ENCODE measurements around the gene CHST5.

Gene CHST5

DNA sequence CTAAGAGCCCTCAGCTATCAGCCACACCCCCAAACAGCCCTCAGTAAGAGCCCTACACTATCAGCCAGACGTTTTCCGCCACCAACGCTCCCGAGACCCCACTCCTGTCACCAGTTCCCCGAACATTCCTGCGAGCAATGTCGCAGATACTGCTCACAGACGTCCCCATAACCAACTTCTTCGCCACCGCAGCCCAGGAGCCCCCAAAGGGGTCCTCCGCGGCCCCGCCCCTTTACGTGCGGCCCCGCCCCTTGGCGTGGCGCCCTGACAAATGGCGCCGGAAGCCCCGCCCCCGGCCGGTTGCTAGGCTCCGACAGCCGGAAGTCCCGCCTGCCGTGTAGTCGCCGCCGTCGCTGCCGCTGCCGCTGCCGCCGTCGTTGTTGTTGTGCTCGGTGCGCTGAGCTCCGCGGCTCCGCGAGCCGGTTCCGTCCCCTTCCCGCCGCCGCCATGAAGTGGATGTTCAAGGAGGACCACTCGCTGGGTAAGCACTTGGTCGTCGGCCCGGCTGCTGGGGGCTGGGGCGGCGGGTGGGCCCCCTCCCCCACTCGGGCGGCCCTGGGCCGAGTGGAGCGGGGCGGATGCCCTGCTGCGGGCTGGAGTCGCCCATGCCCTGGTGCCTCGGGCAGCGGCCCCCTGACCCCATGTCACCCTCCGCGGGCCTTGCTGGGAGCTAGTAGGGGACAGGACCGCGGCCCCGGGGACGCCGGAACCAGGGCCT, 30.3 kb upstream of the CHST5 start, which contains the start of gene GABARAPL2:
GABARAPL2 (plus strand) TSS at position 340 of the 718 bp plus-strand sequence; CDS start at position 448, 108 bp downstream.
- peak; percentile 92 for DNase-seq (ENCODE audit: extremely low spot score)
- POLR2A ChIA-PET = interaction anchor here (1.1 to 3.3 kb wide), 7 partner anchors 8 to 82 kb away, joined by 3 to 22 read pairs (median 4); partner anchors contain the start of genes KARS1, TERF2IP and TMEM231
- CTCF ChIA-PET = interaction anchor here (2.3 kb wide), 1 partner anchor 101 kb away, joined by 11 read pairs; no protein-coding TSS in a partner anchor
- TF ChIP-seq, protein P1, sequence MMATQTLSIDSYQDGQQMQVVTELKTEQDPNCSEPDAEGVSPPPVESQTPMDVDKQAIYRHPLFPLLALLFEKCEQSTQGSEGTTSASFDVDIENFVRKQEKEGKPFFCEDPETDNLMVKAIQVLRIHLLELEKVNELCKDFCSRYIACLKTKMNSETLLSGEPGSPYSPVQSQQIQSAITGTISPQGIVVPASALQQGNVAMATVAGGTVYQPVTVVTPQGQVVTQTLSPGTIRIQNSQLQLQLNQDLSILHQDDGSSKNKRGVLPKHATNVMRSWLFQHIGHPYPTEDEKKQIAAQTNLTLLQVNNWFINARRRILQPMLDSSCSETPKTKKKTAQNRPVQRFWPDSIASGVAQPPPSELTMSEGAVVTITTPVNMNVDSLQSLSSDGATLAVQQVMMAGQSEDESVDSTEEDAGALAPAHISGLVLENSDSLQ (IDR thresholded peaks at IDR 0.05) = peak; percentile 87
- no peak for TF ChIP-seq NFRKB (IDR thresholded peaks at IDR 0.05)

DNA sequence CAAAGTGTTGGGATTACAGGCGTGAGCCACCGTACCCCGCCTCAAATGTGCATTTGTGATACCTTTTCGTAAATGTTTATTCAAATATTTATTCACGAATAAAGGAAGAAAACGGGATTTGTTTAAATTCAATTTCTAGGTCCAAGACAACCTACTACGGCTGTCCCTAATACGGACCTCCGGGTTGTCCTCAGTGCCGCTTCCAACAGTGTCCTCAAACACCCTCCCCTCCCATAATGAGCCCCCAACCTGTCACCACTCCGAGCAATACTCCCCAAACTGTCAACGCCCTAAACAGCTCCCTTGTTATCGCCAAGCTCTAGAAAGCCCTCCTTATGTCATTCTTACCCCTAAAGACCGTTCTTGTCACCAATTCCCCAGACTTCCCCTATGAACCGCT, 29.7 kb upstream of the CHST5 start:
- ChIA-PET CTCF (interaction anchor here (1.4 to 2.3 kb wide), 2 partner anchors 49 to 100 kb away, joined by 6 to 11 read pairs; no protein-coding TSS in a partner anchor), POLR2A (interaction anchor here (0.6 to 3.3 kb wide), 8 partner anchors 8 to 1866 kb away, joined by 3 to 22 read pairs (median 4); partner anchors contain the start of genes KARS1, TERF2IP and TMEM231)
- TF ChIP-seq FOXK2 (IDR thresholded peaks at IDR 0.05) (no peak), BHLHE40 (IDR thresholded peaks at IDR 0.05; ENCODE audit: borderline replicate concordance) (no peak), CTBP1 (IDR thresholded peaks at IDR 0.05; ENCODE audit: borderline replicate concordance) (no peak), NFRKB (IDR thresholded peaks at IDR 0.05) (no peak), ELF4 (IDR thresholded peaks at IDR 0.05) (no peak), FOXA1 (IDR thresholded peaks at IDR 0.05) (no peak), HDGF (IDR thresholded peaks at IDR 0.05; ENCODE audit: borderline replicate concordance) (no peak), SP1 (IDR thresholded peaks at IDR 0.05) (no peak), ARNT (IDR thresholded peaks at IDR 0.05) (no peak), TARDBP (IDR thresholded peaks at IDR 0.05) (no peak)
- TF ChIP-seq, protein P1 (IDR thresholded peaks at IDR 0.05) = no peak
- no peak for DNase-seq (ENCODE audit: extremely low spot score)

DNA sequence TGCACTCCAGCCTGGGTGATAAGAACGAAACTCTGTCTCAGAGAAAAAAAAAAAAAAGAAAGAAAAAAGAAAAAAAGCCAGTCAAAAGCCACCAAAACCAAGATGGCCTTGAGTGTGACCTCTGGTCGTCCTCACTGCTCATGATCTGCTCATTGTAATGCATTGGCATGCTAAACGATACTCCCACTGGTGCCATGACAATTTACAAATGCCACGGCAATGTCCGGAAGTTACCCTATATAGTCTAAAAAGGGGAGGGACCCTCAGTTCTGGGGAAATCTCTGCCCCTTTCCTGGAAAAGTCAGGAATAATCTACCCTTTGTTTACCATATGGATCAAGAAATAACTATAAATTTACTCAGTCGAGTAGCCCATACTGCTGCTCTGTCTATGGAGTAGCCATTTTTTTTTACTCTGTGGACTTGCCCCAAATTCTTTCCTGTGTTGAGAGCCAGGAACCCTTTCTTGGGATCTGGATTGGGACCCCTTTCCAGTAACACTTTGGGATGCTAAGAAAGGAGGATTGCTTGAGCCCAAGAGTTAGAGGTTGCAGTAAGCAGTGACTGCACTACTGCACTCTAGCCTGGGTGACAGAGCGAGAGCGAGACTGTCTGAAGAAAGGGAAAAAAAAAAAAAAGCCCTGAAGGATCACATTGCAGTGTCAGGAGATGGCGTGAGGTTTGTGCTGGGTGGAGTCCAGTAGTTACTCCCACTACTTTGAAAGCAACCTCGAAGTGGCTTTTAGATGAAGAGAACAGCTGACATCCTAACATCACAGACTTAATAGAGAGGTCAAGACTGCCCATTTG, 23.9 kb upstream of the CHST5 start:
- ChIA-PET POLR2A (interaction anchor here (0.6 kb wide), 1 partner anchor 81 kb away, joined by 3 read pairs; no protein-coding TSS in a partner anchor), CTCF (interaction anchor here (1.2 kb wide), 1 partner anchor 87 kb away, joined by 5 read pairs; no protein-coding TSS in a partner anchor)
- no peak for TF ChIP-seq LEF1 (IDR thresholded peaks at IDR 0.05; ENCODE audit: borderline replicate concordance)
- no peak for TF ChIP-seq ELF4 (IDR thresholded peaks at IDR 0.05)
- TF ChIP-seq ZNF384 (IDR thresholded peaks at IDR 0.05) = peak; percentile 79
- TF ChIP-seq TARDBP (IDR thresholded peaks at IDR 0.05) = no peak
- peak; percentile 11 for DNase-seq (ENCODE audit: extremely low spot score)

DNA sequence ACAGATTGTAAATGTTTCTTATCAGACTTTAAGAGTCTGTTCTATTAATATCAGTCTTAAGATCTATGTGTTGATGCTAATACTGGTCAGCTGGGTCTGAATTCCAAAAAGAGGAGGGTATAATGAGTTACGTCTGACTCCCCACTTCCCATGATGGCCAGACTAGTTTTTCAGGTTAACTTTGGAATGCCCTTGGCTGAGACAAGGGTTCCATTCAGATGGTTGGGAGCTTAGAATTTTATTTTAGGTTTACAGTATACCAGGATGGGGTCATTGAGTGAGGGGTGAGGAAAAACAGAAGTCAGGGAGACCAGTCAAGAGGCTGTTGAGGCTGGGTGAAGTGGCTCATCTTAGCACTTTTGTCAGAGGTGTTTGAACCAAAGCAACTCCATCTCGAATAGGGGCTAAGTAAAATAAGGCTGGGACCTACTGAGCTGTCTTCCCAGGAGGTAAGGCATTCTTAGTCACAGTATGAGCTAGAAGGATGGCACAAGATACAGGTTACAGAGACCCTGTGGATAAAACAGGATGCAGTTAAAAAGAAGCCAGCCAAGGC, 23.0 kb upstream of the CHST5 start:
- no peak for DNase-seq (ENCODE audit: extremely low spot score)
- POLR2A ChIA-PET = no interaction called here
- TF ChIP-seq BHLHE40 (IDR thresholded peaks at IDR 0.05; ENCODE audit: borderline replicate concordance) (no peak), SUZ12 (IDR thresholded peaks at IDR 0.05) (no peak), LEF1 (IDR thresholded peaks at IDR 0.05; ENCODE audit: borderline replicate concordance) (no peak), ELF4 (IDR thresholded peaks at IDR 0.05) (no peak), L3MBTL2 (conservative IDR thresholded peaks at IDR 0.05) (no peak), FOXM1 (IDR thresholded peaks at IDR 0.05; ENCODE audit: borderline replicate concordance) (no peak), ARNT (IDR thresholded peaks at IDR 0.05) (no peak), NFRKB (IDR thresholded peaks at IDR 0.05) (no peak), ZNF384 (IDR thresholded peaks at IDR 0.05) (no peak), HDGF (IDR thresholded peaks at IDR 0.05; ENCODE audit: borderline replicate concordance) (no peak), FOXA1 (IDR thresholded peaks at IDR 0.05) (no peak), CTBP1 (IDR thresholded peaks at IDR 0.05; ENCODE audit: borderline replicate concordance) (no peak), SP1 (IDR thresholded peaks at IDR 0.05) (no peak), FOXK2 (IDR thresholded peaks at IDR 0.05) (no peak)
- TF ChIP-seq, protein P1 (IDR thresholded peaks at IDR 0.05) = no peak
- CTCF ChIA-PET = no interaction called here

DNA sequence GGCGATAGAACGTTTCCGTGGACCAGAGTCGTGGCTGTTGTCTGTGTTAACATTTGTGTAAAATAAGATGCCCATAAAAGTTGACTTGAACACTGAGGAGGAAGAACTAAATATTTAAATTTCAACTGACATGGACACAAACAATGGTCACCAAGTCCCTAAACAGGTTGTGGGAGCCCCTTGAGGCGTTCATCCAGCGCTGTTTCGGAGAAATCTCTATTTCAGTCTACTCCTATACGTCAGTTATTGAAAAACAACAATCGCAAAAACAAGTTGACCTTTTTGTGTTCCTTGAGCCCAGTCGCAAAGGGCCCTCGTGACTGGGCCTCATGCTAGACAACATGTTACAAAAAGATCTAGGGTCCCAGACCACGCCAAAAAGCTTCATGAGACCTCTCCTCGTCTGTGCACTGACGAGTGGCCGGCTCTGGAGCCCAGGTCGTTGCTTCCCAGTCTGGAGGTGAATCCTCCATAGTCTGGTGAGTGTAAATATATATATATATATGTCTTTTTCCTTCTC, 20.6 kb upstream of the CHST5 start:
- TF ChIP-seq NFRKB (IDR thresholded peaks at IDR 0.05) = no peak
- TF ChIP-seq CTBP1 (IDR thresholded peaks at IDR 0.05; ENCODE audit: borderline replicate concordance) = no peak
- no peak for TF ChIP-seq LEF1 (IDR thresholded peaks at IDR 0.05; ENCODE audit: borderline replicate concordance)
- TF ChIP-seq, protein P1 (IDR thresholded peaks at IDR 0.05) = no peak
- no peak for TF ChIP-seq FOXM1 (IDR thresholded peaks at IDR 0.05; ENCODE audit: borderline replicate concordance)
- no peak for TF ChIP-seq ARNT (IDR thresholded peaks at IDR 0.05)
- no peak for TF ChIP-seq SP1 (IDR thresholded peaks at IDR 0.05)
- no peak for TF ChIP-seq FOXA1 (IDR thresholded peaks at IDR 0.05)
- no peak for TF ChIP-seq TARDBP (IDR thresholded peaks at IDR 0.05)
- TF ChIP-seq ZNF384 (IDR thresholded peaks at IDR 0.05) = no peak
- TF ChIP-seq L3MBTL2 (conservative IDR thresholded peaks at IDR 0.05) = no peak
- no peak for TF ChIP-seq ELF4 (IDR thresholded peaks at IDR 0.05)
- no peak for TF ChIP-seq BHLHE40 (IDR thresholded peaks at IDR 0.05; ENCODE audit: borderline replicate concordance)
- no peak for TF ChIP-seq FOXK2 (IDR thresholded peaks at IDR 0.05)
- no peak for TF ChIP-seq SUZ12 (IDR thresholded peaks at IDR 0.05)
- no peak for TF ChIP-seq HDGF (IDR thresholded peaks at IDR 0.05; ENCODE audit: borderline replicate concordance)
- ChIA-PET POLR2A (interaction anchor here (0.8 to 1.9 kb wide), 9 partner anchors 9 to 93 kb away, joined by 3 to 22 read pairs (median 4); partner anchors contain the start of genes ADAT1, GABARAPL2, KARS1 and TERF2IP), CTCF (interaction anchor here (0.6 to 0.8 kb wide), 3 partner anchors 39 to 93 kb away, joined by 4 to 5 read pairs (median 5); no protein-coding TSS in a partner anchor)
- no peak for DNase-seq (ENCODE audit: extremely low spot score)

All from HEK293T (cell line).